Measurements from ENCODE around the gene SIDT1. TPM values are rescaled to one million over a fixed set of nuclear protein-coding genes. Genes with fewer than 3 reads are reported as not detected.

SIDT1 gene
- total RNA-seq, 6 experiments from 2014 or later: 0.25 to 0.53 (median 0.35) TPM

DNA sequence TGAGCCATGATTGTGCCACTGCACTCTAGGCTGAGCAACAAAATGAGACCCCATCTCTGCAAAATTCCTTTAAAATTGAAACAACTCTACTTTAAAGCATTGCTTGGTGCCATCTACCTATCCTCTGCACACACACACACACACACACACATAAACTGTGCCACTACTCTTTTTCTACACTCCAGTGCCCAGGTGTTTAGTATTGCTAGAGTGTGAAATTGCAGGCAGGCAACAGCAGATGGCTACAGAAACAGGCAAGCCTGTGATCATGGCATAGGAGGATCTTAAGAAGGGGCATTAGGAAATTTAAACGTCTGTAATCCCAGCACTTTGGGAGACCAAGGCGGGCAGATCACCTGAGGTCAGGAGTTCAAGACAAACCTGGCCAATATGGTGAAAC, 39.0 kb downstream of the SIDT1 start:
- intact Hi-C loops (cut with DNase I): loop anchor here in 1 of 2 donors (10.0 kb wide), 1 partner anchor 77 kb away; no protein-coding TSS in a partner anchor
- no peaks in the 10 kb centered on the region for H3K36me3 ChIP-seq
- no peak overlapping the region for H3K27ac ChIP-seq
- H3K4me1 ChIP-seq: no peaks in the 10 kb centered on the region
- 75% methylated on average over 2 of the region's 2 CpGs for WGBS (ENCODE audit: insufficient coverage, low coverage, low lambda C conversion rate, missing lambda C conversion rate)
- ATAC-seq (no peak), DNase-seq (no peak)
- H3K4me3 ChIP-seq: no peak overlapping the region
- H3K9me3 ChIP-seq: no peaks in the 10 kb centered on the region
- no peaks in the 10 kb centered on the region for H3K27me3 ChIP-seq
- TF ChIP-seq POLR2A (IDR thresholded peaks at IDR 0.05): no peak
- TF ChIP-seq CTCF (IDR thresholded peaks at IDR 0.05): no peak

- no peak for TF ChIP-seq CTCF (IDR thresholded peaks at IDR 0.05)
- TF ChIP-seq POLR2A (IDR thresholded peaks at IDR 0.05): no peak
- ATAC-seq (no peak), DNase-seq (no peak)
- H3K27me3 ChIP-seq: no peaks in the 10 kb centered on the region
- no peaks in the 10 kb centered on the region for H3K4me1 ChIP-seq
- intact Hi-C loops (cut with DNase I): loop anchor here in 1 of 2 donors (10.0 kb wide), 1 partner anchor 79 kb away; no protein-coding TSS in a partner anchor
- H3K4me3 ChIP-seq: no peak overlapping the region
- H3K27ac ChIP-seq: no peak overlapping the region
- H3K36me3 ChIP-seq: no peaks in the 10 kb centered on the region
- 71% methylated on average over 3 of the region's 3 CpGs for WGBS (ENCODE audit: insufficient coverage, low coverage, low lambda C conversion rate, missing lambda C conversion rate)
- no peaks in the 10 kb centered on the region for H3K9me3 ChIP-seq
These were observed 41.4 kb downstream of the SIDT1 start for GRCh38 chr3:113573728-113574127.

DNA sequence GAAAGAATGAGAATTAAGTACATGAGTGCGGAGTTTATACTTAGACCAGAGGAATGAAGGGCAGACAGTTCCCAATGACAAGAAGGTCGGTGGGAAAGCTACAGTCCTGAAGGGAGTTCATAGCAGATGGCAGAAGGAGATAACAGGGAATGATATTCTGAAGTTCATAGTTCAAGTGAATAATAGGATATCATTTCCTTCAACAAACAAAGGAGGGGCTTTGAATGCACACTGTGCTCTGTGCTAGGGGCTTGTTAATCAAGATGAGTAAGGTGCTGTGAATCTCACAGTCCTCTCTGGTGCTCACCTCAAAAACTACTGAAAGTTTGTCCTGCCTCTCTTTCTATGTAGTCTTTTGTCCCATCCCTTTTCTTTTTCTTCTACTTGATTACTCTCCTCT, 41.9 kb downstream of the SIDT1 start:
- H3K4me1 ChIP-seq: no peaks in the 10 kb centered on the region
- no peaks in the 10 kb centered on the region for H3K27me3 ChIP-seq
- no peaks in the 10 kb centered on the region for H3K9me3 ChIP-seq
- H3K4me3 ChIP-seq: no peak overlapping the region
- no peaks in the 10 kb centered on the region for H3K36me3 ChIP-seq
- no peak for TF ChIP-seq POLR2A (IDR thresholded peaks at IDR 0.05)
- no peak for TF ChIP-seq CTCF (IDR thresholded peaks at IDR 0.05)
- WGBS (ENCODE audit: insufficient coverage, low coverage, low lambda C conversion rate, missing lambda C conversion rate): 56% methylated on average over 2 of the region's 2 CpGs
- intact Hi-C loops (cut with DNase I): loop anchor here in 1 of 2 donors (10.0 kb wide), 1 partner anchor 79 kb away; no protein-coding TSS in a partner anchor
- no peak overlapping the region for H3K27ac ChIP-seq
- no peak for ATAC-seq
- no peak for DNase-seq

DNA sequence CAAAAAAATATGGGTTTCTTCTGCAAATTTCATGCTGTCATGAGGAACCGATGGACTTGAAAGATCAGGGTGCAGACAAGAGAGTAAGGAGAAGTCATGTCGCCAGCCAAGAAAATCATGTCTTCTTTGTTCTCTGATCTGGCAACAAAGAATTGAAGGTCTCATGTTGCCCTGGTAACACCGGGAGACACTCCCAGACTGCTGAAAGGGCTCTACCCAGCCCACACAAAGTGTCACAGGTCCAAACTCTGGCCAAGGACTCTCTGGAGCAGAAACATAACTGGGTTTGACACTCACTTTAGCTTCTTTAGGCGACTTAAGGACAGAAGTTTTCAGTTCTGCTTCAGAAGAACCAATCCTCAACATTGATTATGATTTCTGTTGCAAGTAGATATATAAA, 42.9 kb downstream of the SIDT1 start:
- WGBS (ENCODE audit: insufficient coverage, low coverage, low lambda C conversion rate, missing lambda C conversion rate): 28% methylated on average over 3 of the region's 4 CpGs
- TF ChIP-seq POLR2A (IDR thresholded peaks at IDR 0.05) (no peak), CTCF (IDR thresholded peaks at IDR 0.05) (no peak)
- Histone ChIP-seq H3K4me1 (no peaks in the 10 kb centered on the region), H3K9me3 (no peaks in the 10 kb centered on the region), H3K27me3 (no peaks in the 10 kb centered on the region), H3K27ac (no peak overlapping the region), H3K36me3 (no peaks in the 10 kb centered on the region), H3K4me3 (no peak overlapping the region)
- ATAC-seq (no peak), DNase-seq (no peak)
- intact Hi-C loops (cut with DNase I): loop anchor here in 1 of 2 donors (10.0 kb wide), 1 partner anchor 80 kb away; no protein-coding TSS in a partner anchor

DNA sequence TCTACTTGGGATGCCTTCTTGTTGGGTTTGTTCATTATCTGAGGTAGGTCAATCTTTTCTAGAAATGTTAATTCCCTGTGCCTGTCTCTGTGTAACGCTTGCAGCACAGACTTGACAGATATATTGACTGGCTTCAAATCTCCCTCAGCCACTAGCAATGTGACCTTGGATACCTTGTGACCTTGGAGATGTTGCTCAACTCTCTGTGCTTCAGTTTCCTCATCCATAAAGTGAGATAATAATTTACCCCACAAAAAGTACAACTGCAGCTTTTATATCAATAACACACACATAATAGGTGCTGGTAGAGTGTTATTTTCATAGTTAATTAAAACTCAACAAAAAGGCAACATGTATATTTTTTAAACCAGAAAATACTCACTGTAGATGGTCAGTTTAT, 52.9 kb downstream of the SIDT1 start:
- TF ChIP-seq CTCF (IDR thresholded peaks at IDR 0.05) (no peak), POLR2A (IDR thresholded peaks at IDR 0.05) (no peak)
- Histone ChIP-seq H3K27me3 (no peaks in the 10 kb centered on the region), H3K4me3 (no peak overlapping the region), H3K4me1 (no peaks in the 10 kb centered on the region), H3K27ac (no peak overlapping the region), H3K36me3 (no peaks in the 10 kb centered on the region), H3K9me3 (no peaks in the 10 kb centered on the region)
- WGBS (ENCODE audit: insufficient coverage, low coverage, low lambda C conversion rate, missing lambda C conversion rate): 27% methylated on average over 1 of the region's 1 CpG
- DNase-seq (no peak), ATAC-seq (no peak)
- intact Hi-C loops (cut with DNase I): no loop called here

Measured in right lobe of liver (tissue), 6 donors.